Measurements from ENCODE around the gene PLCB1.

GRCh38 chr20:8305449-8305978 lies 173.4 kb downstream of the PLCB1 start:
- TF ChIP-seq CTCF (IDR thresholded peaks at IDR 0.05; ENCODE audit: low read length) (peak; percentile 86), EZH2 (IDR thresholded peaks at IDR 0.05; ENCODE audit: borderline replicate concordance, low read length) (no peak)
